22Rv1 (cell line): Measurements from ENCODE around the gene NCOA1.
"Not testable (repeated sequence)": the region's sequence is repeated elsewhere in the genome, so short reads cannot be mapped to it uniquely, and the experiment has no call there.

Experiments
- H3K27ac ChIP-seq: fragments of 450-650 bp; 2 replicates; pipeline ENCODE4 v1.5.1; 2017
- CTCF ChIP-seq: fragments of 450-650 bp; IDR thresholded peaks from 2 replicates; pipeline ENCODE4 v1.5.1; 2017; ENCODE audit warnings: mild to moderate bottlenecking
- ZFX ChIP-seq: fragments of 450-650 bp; IDR thresholded peaks from 2 replicates; pipeline ENCODE4 v1.6.1; 2017; ENCODE audit warnings: antibody characterized with exemption, borderline replicate concordance

NCOA1 gene

GRCh38 chr2:24540011-24540477 lies 49.0 kb downstream of the NCOA1 start:
- H3K27ac ChIP-seq = peak overlapping the region; percentile 37
- TF ChIP-seq CTCF (no peak), ZFX (no peak)

- no peak for TF ChIP-seq CTCF
- H3K27ac ChIP-seq = no peak overlapping the region
Observed at GRCh38 chr2:24541621-24542020, 50.6 kb downstream of the NCOA1 start.

- TF ChIP-seq CTCF (no peak), ZFX (no peak)
- H3K27ac ChIP-seq = no peak overlapping the region
Observed at GRCh38 chr2:24542269-24542872, 51.3 kb downstream of the NCOA1 start.

GRCh38 chr2:24543252-24543651 lies 52.2 kb downstream of the NCOA1 start:
- no peak for TF ChIP-seq ZFX
- TF ChIP-seq CTCF = peak; percentile 43
- no peak overlapping the region for H3K27ac ChIP-seq

- TF ChIP-seq CTCF (no peak), ZFX (no peak)
- H3K27ac ChIP-seq = no peak overlapping the region
Observed at GRCh38 chr2:24544456-24545115, 53.5 kb downstream of the NCOA1 start.

- no peak overlapping the region for H3K27ac ChIP-seq
- no peak for TF ChIP-seq ZFX
- no peak for TF ChIP-seq CTCF
Observed at GRCh38 chr2:24546669-24547068, 55.6 kb downstream of the NCOA1 start.

GRCh38 chr2:24548058-24548457 lies 57.0 kb downstream of the NCOA1 start:
- H3K27ac ChIP-seq = no peak overlapping the region
- TF ChIP-seq ZFX = no peak
- TF ChIP-seq CTCF = no peak

- not testable (repeated sequence) for H3K27ac ChIP-seq
Observed at GRCh38 chr2:24550301-24550700, 59.2 kb downstream of the NCOA1 start.
